GM12878 (cell line): ENCODE measurements around the gene DMRTA2. TPM values are rescaled to one million over a fixed set of nuclear protein-coding genes. Genes with fewer than 3 reads are reported as not detected.

ENCODE experiments used
- CHD2 ChIP-seq: IDR thresholded peaks from 2 replicates; pipeline ENCODE4 v1.6.1; 2011; ENCODE audit warnings: low read depth, low read length, improper control_type of control experiment, borderline replicate concordance
- JUNB ChIP-seq: IDR thresholded peaks from 2 replicates; pipeline ENCODE4 v1.6.1; 2016; ENCODE audit warnings: antibody characterized with exemption, mild to moderate bottlenecking
- ZBTB11 ChIP-seq: fragments of 450-650 bp; formaldehyde crosslinking; IDR thresholded peaks from 2 replicates; pipeline ENCODE4 v1.5.0; 2022; ENCODE audit warnings: mild to moderate bottlenecking, missing genetic modification characterization
- ZNF592 ChIP-seq: fragments of 450-650 bp; IDR thresholded peaks from 2 replicates; pipeline ENCODE4 v1.6.1; 2017; ENCODE audit warnings: mild to moderate bottlenecking, moderate library complexity
- ZZZ3 ChIP-seq: IDR thresholded peaks from 2 replicates; pipeline ENCODE4 v1.6.1; 2011; ENCODE audit warnings: low read depth; ENCODE audit not compliant: control insufficient read depth, insufficient read length
- polyA plus RNA-seq, 11 experiments: library from polyadenylated mRNA; depleted of rRNA in 4 of 11; unstranded in 6 of 11; stranded (reverse) in 5 of 11; fragments of >200 nt; fragmentation: Nextera tagmentation in 4 of 11; fragmentation: Illumina TruSeq in 1 of 11; extraction: Ambion mirVana in 4 of 11; extraction: Trizol in 1 of 11; gene quantifications; 1 replicate in 1 of 11; 2 replicates in 10 of 11; pipeline versions ENCODE4 v1.2.1 to v1.2.3, GENCODE V29; 2011 to 2016; ENCODE audit warnings: inconsistent platforms in 2 of 11, missing spikeins in 2 of 11, low read depth in 1 of 11
- total RNA-seq, 4 experiments: library from RNA; depleted of rRNA in 3 of 4; stranded (reverse); fragments of >200 nt in 3 of 4; fragmentation: Illumina TruSeq in 1 of 4; extraction: Trizol in 1 of 4; gene quantifications; 2 replicates each; pipeline versions ENCODE4 v1.2.1 to v1.2.3, GENCODE V29; 2013 to 2021

The DMRTA2 gene
- total and polyA plus RNA-seq, 10 of the 15 experiments (the other 5 are each of a cell fraction or from before 2014, with no cell fraction given) = not detected

- TF ChIP-seq CHD2 (no peak), JUNB (no peak), ZZZ3 (no peak), ZBTB11 (CRISPR knock-in tag) (no peak), ZNF592 (no peak)
These were observed 7.8 kb downstream of the DMRTA2 start (continued) for GRCh38 chr1:50415235-50416149.
